ENCODE measurements around the gene FYB2.

Gene FYB2

GRCh38 chr1:56819387-56819899 lies at the start of gene FYB2:
TSS of gene FYB2 (minus strand) at chr1:56819404. CDS start at chr1:56819290, 114 bp downstream.
- in situ Hi-C loops (cut with HindIII; ENCODE audit: low sequenced_read_pairs), result no loop called here

GRCh38 chr1:56868761-56869160 lies 49.6 kb upstream of the FYB2 start:
- in situ Hi-C loops (cut with HindIII; ENCODE audit: low sequenced_read_pairs), result no loop called here

DNA sequence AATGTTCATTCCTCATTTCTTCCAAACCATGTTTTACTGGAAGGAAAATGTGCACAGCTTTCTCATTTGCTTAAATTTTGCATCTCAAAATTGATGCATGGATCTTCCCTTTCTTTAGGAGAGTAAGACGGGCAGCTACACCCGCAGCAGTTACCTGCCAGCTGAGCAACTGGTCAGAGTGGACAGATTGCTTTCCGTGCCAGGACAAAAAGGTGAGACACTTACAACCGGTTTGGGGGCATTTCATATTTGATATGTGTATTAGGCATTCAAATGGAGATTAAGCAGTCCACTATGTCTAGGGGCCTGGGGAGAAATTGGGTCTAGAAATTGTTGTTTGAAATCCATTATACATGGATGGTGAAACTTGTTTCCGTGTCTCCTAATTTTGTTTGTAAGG lies 48.3 kb upstream of the FYB2 start:
- in situ Hi-C loops (cut with HindIII; ENCODE audit: low sequenced_read_pairs), result no loop called here

DNA sequence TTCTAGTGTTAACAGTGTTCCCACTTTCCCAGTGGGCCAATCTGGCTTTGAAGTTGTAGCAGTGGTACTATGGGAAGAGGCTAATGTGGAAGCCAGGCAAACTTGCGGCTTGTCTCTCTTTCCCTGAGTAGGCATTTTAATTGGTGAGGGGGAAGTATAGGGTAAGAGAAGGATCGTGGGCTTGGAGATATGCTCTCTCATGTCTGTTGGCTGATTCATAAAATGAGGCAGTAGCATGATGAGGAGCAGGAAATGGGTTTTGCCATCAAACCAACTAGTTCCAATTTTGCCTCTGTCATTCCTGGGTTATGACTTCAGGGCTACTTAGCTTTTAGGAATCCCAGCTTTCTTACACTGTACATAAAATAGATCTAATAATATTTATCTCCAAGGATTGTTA lies 47.5 kb upstream of the FYB2 start:
- in situ Hi-C loops (cut with HindIII; ENCODE audit: low sequenced_read_pairs), result no loop called here

GRCh38 chr1:56864430-56864829 lies 45.2 kb upstream of the FYB2 start:
- in situ Hi-C loops (cut with HindIII; ENCODE audit: low sequenced_read_pairs), result no loop called here

- in situ Hi-C loops (cut with HindIII; ENCODE audit: low sequenced_read_pairs), result no loop called here
Measured at GRCh38 chr1:56863265-56863992, 44.2 kb upstream of the FYB2 start.

GRCh38 chr1:56859287-56859686 lies 40.1 kb upstream of the FYB2 start:
- in situ Hi-C loops (cut with HindIII; ENCODE audit: low sequenced_read_pairs), result no loop called here

DNA sequence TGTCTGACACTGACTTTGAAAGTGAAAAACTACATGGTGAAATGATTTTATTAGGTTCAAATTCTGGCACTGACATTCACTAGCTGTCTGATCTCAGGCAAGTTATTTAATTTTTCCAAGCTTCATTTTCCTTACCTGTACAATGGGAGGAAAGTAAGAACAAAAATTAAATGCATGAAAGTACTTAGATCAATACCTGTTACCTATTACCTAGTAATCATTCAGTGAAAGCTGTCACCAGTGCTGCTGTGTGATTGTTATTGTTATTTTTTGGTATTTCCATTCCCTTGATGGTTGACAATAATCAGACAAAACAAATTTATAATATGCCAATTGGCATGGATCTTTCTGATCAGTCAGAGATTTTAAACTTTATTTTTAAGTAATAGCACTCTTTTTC lies 37.0 kb upstream of the FYB2 start:
- in situ Hi-C loops (cut with HindIII; ENCODE audit: low sequenced_read_pairs), result no loop called here

DNA sequence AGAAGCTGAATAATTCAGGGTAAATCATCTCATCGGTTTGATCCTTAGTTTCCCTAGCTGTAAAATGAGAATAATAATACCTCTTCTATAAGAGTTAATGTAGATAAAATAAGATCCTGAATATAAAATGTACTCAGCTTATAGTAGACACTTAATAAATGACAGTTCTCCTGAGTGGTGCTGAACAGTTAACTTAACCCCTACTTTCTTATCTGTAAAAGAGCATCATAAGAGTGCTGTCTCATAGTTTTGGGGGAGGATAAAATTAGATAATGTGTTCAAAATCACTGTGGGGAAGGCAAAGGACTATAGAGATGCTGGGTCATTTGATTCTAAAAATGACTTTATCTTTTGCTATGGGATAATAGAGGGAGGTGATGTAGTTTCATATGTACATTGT lies 36.0 kb upstream of the FYB2 start:
- in situ Hi-C loops (cut with HindIII; ENCODE audit: low sequenced_read_pairs), result no loop called here

- in situ Hi-C loops (cut with HindIII; ENCODE audit: low sequenced_read_pairs), result no loop called here
Measured at GRCh38 chr1:56854521-56855099, 35.4 kb upstream of the FYB2 start, which contains the start of gene C8A. TSS of gene C8A (plus strand) at chr1:56854797. CDS start at chr1:56854902, 105 bp downstream.

- in situ Hi-C loops (cut with HindIII; ENCODE audit: low sequenced_read_pairs), result no loop called here
Measured at GRCh38 chr1:56852476-56852875, 33.3 kb upstream of the FYB2 start.

DNA sequence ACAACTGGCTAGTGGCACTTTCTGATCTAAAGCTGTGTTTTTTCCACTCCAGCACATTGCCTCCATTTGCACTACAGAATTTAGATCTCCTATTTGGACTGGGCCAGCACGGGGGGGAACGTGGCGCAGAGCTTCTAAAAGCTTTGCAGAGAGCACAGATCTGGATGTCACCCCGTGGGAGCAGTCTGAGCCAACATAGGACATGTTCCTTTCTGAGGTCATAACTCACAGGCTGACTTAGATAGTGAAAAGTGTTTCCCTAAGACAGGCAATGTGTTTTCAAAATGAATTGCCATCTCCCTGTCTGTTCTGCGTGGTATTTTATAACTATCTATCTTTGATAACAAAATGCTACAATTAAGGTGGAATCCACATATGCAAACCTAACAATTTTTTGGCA lies 31.7 kb upstream of the FYB2 start:
- in situ Hi-C loops (cut with HindIII; ENCODE audit: low sequenced_read_pairs), result no loop called here

DNA sequence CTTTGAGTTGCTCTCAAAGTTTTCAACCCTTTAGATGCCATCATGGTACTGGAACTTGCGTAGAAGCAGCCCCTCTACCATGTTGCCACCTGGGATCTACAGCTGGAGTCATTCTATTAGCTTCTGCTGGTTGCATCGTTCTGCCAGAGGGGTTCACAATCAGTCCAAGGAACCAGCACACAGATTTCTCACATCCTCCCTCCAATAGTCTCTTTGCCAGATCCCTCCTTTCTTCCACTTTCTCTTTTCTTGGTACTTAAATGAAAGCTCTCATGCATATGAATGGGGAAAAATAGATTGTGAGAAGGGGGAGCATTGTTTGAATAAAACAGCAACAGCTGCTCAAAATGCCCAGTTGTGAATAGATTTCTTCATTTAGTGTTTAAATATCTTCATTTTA lies 31.2 kb upstream of the FYB2 start:
- in situ Hi-C loops (cut with HindIII; ENCODE audit: low sequenced_read_pairs), result no loop called here

DNA sequence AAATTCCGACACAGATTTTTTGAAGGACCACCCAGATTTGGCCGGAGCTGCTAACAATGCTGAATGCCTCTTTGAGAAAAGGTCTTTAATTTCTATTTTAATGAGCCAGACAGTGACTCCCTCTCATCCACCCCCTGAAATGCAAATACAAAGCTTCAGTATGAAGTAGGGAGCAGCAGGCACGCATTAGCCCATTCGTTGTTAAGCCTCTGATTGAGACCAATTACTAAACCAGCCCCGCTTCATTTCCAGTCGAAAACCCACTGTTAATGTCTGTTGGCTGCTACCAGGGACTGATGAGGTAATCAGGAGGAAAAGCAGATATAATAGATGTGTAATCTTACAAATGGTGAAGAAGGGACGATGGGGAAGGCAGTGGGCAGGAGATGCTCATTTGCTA lies 30.5 kb upstream of the FYB2 start:
- in situ Hi-C loops (cut with HindIII; ENCODE audit: low sequenced_read_pairs), result no loop called here

DNA sequence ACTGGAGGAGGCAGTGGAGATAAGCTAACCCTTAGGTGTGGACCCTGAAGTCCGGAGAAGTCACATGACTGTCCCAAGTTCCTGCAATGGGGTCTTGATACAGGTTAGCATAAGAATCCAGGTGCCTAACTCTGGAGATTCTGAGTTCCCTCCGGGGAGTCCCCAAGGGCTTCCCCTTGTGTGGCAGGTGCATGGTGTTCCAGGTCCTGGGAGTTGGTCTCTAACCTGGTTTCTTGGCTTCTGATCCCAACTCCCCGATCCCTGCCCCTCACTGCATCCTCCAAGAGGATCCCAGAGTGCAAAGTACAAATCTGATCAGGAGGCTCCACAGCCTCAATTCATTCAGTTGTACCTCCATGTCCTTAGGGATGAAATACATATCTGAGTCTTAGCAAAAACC lies 26.1 kb upstream of the FYB2 start:
- in situ Hi-C loops (cut with HindIII; ENCODE audit: low sequenced_read_pairs), result no loop called here

DNA sequence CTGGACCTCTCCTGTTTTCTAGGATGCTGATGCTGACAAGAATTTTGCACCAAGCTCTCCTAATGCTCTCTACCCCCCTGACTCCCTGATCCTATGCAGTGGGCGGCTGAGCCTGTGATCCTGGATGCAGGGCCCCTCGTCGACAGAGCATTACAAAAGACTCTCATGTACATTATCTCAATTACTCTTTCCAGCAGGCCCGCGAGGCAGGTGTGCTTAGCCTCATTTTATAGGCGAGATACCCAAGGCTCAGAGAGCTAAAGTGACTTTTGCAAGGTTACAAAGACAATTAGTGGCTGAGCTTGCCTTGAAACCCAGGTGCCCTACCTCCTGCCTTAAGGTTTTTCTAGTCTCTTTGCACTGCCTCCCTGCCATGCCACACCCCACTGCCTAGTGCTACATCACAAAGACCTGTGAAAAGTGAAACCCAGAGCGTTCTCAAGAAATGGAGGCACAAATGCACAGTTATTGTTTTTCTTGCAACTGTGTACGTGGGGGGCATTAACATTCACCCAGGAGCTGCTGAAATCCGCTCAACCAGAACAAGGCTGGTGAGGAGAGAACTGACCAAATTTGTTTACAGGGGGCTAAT lies 25.4 kb upstream of the FYB2 start:
- in situ Hi-C loops (cut with HindIII; ENCODE audit: low sequenced_read_pairs), result no loop called here

- in situ Hi-C loops (cut with HindIII; ENCODE audit: low sequenced_read_pairs), result no loop called here
Measured at GRCh38 chr1:56843544-56843943, 24.3 kb upstream of the FYB2 start.

GRCh38 chr1:56838759-56839158 lies 19.6 kb upstream of the FYB2 start:
- in situ Hi-C loops (cut with HindIII; ENCODE audit: low sequenced_read_pairs), result no loop called here

DNA sequence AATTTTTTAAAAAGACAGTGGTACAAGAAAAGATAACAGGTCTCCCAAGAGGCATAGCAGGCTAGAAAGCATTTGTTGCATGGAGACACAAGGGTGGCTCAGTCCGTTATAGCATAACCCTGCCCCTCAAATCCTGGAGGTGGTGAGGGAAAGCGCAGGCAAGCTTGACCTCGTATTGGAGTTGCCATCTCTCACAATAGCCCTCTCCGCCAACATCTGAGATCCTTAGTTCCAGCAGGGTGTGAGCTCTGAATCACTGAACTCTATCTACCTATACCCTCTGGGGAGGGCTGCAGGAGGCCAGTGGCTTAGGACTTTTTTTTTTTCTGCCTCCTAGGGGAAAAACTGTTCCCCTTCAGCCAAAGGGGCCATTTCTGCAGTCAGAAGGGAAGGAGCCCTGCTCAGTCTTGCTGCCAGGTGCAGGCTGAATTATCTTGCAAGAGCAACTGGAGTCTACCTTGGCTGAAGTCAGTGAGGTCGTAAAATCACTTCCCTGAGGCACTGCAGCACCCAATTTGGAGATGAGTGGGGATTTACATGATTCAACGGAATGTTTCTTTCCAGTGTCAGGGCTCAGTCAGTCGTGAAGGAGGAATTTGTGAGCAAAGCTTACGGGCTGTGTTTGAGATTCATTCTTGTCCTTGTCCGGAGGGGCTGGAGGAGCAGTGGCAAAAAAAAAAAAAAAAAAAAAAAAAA lies 18.2 kb upstream of the FYB2 start:
- in situ Hi-C loops (cut with HindIII; ENCODE audit: low sequenced_read_pairs), result no loop called here

GRCh38 chr1:56836359-56836758 lies 17.2 kb upstream of the FYB2 start:
- in situ Hi-C loops (cut with HindIII; ENCODE audit: low sequenced_read_pairs), result no loop called here

DNA sequence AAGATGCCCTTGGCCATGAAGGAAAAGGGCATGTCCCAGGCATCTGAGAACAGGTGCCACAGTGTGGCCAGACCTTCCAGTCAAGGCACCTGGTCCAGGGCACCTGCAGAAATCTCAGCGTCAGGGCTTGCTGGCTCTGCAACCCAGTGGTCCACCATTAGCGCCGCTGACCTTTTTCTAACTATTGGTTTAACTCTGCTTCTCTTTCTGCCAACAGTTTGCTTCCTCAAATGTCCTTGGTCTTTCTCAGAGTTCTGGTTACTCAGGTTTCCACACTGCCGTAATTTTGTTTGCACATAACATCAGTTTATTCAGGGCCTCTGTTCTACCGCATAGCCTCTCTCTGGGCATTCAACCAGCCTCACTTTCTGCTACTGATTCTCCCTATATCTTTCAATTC lies 16.5 kb upstream of the FYB2 start:
- in situ Hi-C loops (cut with HindIII; ENCODE audit: low sequenced_read_pairs), result no loop called here
